ENCODE data around the gene DENND6B. TPM values are rescaled to one million over a fixed set of nuclear protein-coding genes. Genes with fewer than 3 reads are reported as not detected.
A peak's percentile ranks its signal among the peaks of the same experiment; 100 is the strongest.

Gene DENND6B
- total and polyA plus RNA-seq, 2 of the 13 experiments (the other 11 are each of a cell fraction or from before 2014, with no cell fraction given): 0.95 to 3.8 TPM

DNA sequence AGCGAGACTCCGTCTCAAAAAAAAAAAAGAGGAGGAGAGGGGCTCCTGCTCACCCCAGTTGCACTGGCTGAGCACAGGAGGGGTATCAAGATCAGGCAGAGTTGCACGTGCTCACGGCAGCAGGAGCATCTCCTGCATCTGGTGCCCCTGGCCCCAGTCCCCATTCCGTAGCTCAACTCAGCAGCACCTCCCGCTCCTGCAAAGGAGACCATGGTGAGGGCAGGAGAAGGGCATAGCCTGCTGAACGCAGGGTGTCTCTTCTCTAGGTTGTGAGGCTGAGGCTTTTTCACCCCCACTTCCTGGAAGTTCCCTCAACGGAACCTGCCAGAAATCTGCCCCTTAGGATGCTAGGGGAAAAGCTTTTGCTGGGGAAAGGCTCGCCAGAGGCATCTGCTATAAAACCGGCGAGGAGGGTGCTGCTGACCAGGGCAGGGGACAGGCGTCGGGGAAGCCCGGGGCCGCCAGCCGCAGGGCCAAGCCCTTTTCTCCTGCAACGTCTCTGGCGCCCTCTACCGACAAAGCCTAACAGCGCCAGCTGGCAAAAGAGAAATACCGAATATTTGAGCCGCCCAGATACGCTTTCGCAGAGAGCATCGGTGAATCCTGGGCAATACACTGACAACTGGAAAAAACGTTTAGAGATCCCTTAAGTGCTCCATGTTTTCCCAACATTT, 15.3 kb upstream of the DENND6B start (continued):
- 0 out of 2 replicates have a peak, but pooled peaks have one; percentile 35 for TF ChIP-seq SSRP1 (CRISPR knock-in tag; IDR thresholded peaks at IDR 0.05)
- 0 out of 2 replicates have a peak, but pooled peaks have one; percentile 4 for TF ChIP-seq ZBTB3 (CRISPR knock-in tag; IDR thresholded peaks at IDR 0.05; ENCODE audit: borderline replicate concordance, low read depth)
- TF ChIP-seq ZNF350 (CRISPR knock-in tag; IDR thresholded peaks at IDR 0.05; ENCODE audit: borderline replicate concordance, low read depth): peak; percentile 63; the same call in 1 of the 2 replicates
- 0 out of 2 replicates have a peak, but pooled peaks have one; percentile 18 for TF ChIP-seq ZNF430 (CRISPR knock-in tag; IDR thresholded peaks at IDR 0.05)
- TF ChIP-seq, protein P1, sequence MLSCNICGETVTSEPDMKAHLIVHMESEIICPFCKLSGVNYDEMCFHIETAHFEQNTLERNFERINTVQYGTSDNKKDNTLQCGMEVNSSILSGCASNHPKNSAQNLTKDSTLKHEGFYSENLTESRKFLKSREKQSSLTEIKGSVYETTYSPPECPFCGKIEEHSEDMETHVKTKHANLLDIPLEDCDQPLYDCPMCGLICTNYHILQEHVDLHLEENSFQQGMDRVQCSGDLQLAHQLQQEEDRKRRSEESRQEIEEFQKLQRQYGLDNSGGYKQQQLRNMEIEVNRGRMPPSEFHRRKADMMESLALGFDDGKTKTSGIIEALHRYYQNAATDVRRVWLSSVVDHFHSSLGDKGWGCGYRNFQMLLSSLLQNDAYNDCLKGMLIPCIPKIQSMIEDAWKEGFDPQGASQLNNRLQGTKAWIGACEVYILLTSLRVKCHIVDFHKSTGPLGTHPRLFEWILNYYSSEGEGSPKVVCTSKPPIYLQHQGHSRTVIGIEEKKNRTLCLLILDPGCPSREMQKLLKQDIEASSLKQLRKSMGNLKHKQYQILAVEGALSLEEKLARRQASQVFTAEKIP (CRISPR knock-in tag; IDR thresholded peaks at IDR 0.05; ENCODE audit: borderline replicate concordance): no peak
- peak; percentile 95; the same call in 1 of the 2 replicates for TF ChIP-seq ZSCAN29 (CRISPR knock-in tag; conservative IDR thresholded peaks at IDR 0.05)
- TF ChIP-seq, protein P2, sequence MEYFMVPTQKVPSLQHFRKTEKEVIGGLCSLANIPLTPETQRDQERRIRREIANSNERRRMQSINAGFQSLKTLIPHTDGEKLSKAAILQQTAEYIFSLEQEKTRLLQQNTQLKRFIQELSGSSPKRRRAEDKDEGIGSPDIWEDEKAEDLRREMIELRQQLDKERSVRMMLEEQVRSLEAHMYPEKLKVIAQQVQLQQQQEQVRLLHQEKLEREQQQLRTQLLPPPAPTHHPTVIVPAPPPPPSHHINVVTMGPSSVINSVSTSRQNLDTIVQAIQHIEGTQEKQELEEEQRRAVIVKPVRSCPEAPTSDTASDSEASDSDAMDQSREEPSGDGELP (IDR thresholded peaks at IDR 0.05; ENCODE audit: borderline replicate concordance, low read depth): peak; percentile 88
- no peak for TF ChIP-seq PCBP2 (optimal IDR thresholded peaks at IDR 0.05; ENCODE audit: low read depth, low read length, poor library complexity, severe bottlenecking)
- peak; percentile 42; the same call in 1 of the 2 replicates for TF ChIP-seq MED1 (CRISPR knock-in tag; IDR thresholded peaks at IDR 0.05)
- peak; percentile 50 for TF ChIP-seq TEAD3 (CRISPR knock-in tag; optimal IDR thresholded peaks at IDR 0.05; ENCODE audit: borderline replicate concordance)
- TF ChIP-seq, protein P3, sequence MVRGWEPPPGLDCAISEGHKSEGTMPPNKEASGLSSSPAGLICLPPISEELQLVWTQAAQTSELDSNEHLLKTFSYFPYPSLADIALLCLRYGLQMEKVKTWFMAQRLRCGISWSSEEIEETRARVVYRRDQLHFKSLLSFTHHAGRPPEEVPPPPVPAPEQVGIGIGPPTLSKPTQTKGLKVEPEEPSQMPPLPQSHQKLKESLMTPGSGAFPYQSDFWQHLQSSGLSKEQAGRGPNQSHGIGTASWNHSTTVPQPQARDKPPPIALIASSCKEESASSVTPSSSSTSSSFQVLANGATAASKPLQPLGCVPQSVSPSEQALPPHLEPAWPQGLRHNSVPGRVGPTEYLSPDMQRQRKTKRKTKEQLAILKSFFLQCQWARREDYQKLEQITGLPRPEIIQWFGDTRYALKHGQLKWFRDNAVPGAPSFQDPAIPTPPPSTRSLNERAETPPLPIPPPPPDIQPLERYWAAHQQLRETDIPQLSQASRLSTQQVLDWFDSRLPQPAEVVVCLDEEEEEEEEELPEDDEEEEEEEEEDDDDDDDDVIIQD (CRISPR knock-in tag; IDR thresholded peaks at IDR 0.05; ENCODE audit: low read depth): no peak
- TF ChIP-seq THAP11 (CRISPR knock-in tag; IDR thresholded peaks at IDR 0.05): peak; percentile 49; the same call in 1 of the 2 replicates
- peak; percentile 38 for TF ChIP-seq ASH2L (IDR thresholded peaks at IDR 0.05; ENCODE audit: insufficient read length, low read depth, low read length)
- no peak for TF ChIP-seq ZFAT (CRISPR knock-in tag; conservative IDR thresholded peaks at IDR 0.05)
- peak; percentile 38; the same call in 1 of the 2 replicates for TF ChIP-seq GATAD1 (CRISPR knock-in tag; IDR thresholded peaks at IDR 0.05)
- TF ChIP-seq CEBPG (CRISPR knock-in tag; IDR thresholded peaks at IDR 0.05): peak; percentile 37; the same call in 1 of the 2 replicates
- TF ChIP-seq ZSCAN31 (CRISPR knock-in tag; IDR thresholded peaks at IDR 0.05; ENCODE audit: low read depth): peak; percentile 69; the same call in 1 of the 2 replicates
- TF ChIP-seq ZNF556 (CRISPR knock-in tag; IDR thresholded peaks at IDR 0.05; ENCODE audit: borderline replicate concordance): peak; percentile 17; the same call in 1 of the 2 replicates
- TF ChIP-seq ZNF256 (CRISPR knock-in tag; conservative IDR thresholded peaks at IDR 0.05): no peak
- no peak for TF ChIP-seq GABPA (IDR thresholded peaks at IDR 0.05; ENCODE audit: low read depth, low read length)
- no peak for TF ChIP-seq GABPA (CRISPR knock-in tag; IDR thresholded peaks at IDR 0.05; ENCODE audit: low read depth)
- TF ChIP-seq FOXO1 (CRISPR knock-in tag; IDR thresholded peaks at IDR 0.05): no peak
- peak; percentile 84 for TF ChIP-seq ZNF777 (CRISPR knock-in tag; IDR thresholded peaks at IDR 0.05)
- TF ChIP-seq POLR2A (IDR thresholded peaks at IDR 0.05; ENCODE audit: insufficient read depth in 1 of 2, low read depth in 2 of 2, low read length in 2 of 2): 0 out of 4 replicates have a peak, but pooled peaks of 1 of the 2 experiments have one; percentile 6
- TF ChIP-seq, protein P4, sequence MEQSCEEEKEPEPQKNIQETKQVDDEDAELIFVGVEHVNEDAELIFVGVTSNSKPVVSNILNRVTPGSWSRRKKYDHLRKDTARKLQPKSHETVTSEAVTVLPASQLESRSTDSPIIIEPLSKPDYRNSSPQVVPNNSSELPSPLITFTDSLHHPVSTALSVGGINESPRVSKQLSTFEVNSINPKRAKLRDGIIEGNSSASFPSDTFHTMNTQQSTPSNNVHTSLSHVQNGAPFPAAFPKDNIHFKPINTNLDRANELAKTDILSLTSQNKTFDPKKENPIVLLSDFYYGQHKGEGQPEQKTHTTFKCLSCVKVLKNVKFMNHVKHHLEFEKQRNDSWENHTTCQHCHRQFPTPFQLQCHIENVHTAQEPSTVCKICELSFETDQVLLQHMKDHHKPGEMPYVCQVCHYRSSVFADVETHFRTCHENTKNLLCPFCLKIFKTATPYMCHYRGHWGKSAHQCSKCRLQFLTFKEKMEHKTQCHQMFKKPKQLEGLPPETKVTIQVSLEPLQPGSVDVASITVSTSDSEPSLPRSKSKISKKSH (CRISPR knock-in tag; IDR thresholded peaks at IDR 0.05; ENCODE audit: borderline replicate concordance): peak; percentile 77
- peak; percentile 32; the same call in 1 of the 2 replicates for TF ChIP-seq ZSCAN25 (CRISPR knock-in tag; IDR thresholded peaks at IDR 0.05)

Data from HepG2 (cell line).